Measurements from ENCODE around the gene SH3BP4.

Gene SH3BP4

DNA sequence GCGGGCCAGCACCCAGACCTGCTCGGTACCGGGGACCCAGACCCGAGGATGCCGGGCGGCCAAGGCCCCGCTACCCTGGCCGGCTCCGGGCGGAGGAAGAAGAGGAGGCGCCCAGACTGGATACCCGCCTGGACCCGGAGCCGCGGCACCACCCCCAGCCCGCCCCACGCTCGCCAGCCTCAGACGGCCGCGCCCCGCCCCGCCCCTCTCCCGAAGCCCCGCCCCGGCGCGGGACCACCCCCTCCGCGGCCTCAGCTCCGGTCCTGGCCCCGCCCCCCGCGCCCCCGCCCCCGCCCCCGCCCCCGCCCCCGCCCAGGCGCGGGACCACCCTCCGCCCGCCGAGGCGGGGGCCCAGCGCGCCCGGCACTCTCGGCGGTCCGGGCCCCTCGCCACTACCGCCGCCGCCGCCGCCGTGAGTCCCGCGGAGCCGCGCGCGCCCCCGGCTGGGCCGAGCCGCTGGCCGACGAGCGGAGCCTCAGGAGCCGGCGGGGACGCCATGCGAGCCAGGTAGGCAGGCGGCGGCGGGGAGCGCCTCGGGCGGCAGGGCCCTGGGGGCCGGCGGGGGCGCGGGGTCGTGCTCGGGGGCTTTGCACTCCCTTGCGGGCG is at the start of gene SH3BP4:
Gene SH3BP4, plus strand, starts transcription at position 354 of the 606 bp plus-strand sequence. CDS start 82,986 bp downstream, outside the sequence.
- DNase-seq (ENCODE audit: low read depth), result peak; percentile 84

DNA sequence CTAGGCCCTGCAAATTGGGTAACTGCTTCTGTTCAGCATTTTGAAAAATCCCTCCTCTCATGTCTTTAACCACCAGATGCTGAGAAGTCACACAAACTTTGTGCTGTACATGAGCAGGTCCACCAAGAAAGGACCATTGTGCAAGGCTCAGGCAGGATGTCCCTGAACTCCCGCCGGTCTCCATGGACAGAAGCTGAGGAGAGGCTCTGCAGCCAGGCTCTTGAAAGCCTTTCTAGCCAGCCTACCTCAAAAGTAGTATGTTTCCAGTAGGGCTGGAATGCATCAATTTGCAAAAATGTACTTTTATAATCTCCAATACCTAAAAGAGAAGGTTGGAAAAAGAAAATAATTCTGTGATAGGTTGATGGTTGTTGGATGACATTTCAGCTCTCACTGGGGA is 47.0 kb upstream of the SH3BP4 start:
- no peak for DNase-seq (ENCODE audit: low read depth)

DNA sequence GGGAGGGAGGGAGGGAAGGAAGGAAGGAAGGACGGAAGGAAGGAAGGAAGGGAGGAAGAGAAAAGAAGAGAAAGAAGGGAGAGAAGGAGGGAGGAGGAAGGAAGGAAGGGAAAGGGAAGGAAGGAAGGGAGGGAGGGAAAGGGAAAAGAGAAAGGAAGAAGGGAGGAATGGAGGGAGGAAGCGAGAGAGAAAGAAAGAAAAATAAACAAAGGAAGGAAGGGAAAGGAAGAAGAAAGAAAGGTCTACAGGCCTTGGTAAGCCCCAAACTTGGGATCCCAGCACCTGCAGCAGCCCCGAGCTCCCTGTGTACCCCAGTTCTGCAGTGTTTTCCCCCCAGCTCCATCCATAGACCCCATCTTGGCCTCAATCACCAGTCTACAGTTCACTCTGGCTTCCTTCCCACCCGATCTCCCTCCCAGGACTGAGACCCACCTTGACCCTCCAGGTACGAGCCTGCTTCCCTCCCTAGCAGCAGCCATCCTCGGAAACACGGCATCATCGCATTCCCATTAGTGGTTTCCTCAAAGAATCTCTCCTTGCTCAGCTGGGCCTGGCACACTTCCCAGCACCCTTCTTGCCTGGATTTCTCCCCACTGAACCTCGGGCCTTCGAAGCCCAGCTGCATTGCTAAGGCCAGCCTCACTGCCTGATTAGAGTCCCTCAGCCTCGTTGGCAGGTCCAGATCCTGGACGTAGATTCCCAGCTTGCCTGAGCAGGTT is 46.1 kb upstream of the SH3BP4 start:
- no peak for DNase-seq (ENCODE audit: low read depth)

DNA sequence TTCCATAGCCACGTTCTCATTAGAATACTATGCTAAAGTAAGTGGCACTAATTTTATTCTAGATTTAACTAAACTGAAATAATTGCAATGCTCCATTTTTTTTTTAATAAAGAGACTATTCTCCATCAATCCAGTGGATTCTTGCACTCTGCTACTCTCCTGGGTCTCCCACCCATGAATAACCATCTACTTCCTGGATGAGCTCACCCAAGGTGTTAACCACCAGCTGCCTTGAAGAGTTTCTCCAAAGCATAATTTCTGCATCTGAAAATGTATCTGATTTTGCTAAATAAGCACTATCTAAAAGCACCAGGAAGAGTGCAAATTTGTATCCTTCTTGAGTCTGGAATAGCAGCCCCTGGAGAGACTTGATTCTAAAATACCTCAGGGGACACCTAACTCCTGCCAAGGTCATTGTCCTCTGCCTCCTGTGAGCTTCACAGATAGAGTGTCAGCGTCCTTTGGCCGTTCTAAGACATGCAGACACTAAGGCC is 41.6 kb upstream of the SH3BP4 start:
- peak; percentile 17 for DNase-seq (ENCODE audit: low read depth)

GRCh38 chr2:234911271-234911670 is 40.5 kb upstream of the SH3BP4 start:
- peak; percentile 83 for DNase-seq (ENCODE audit: low read depth)

- DNase-seq (ENCODE audit: low read depth), result no peak
Observed at GRCh38 chr2:234912437-234912836, 39.4 kb upstream of the SH3BP4 start.

- DNase-seq (ENCODE audit: low read depth), result no peak
Observed at GRCh38 chr2:234913208-234913626, 38.6 kb upstream of the SH3BP4 start.

- no peak for DNase-seq (ENCODE audit: low read depth)
Observed at GRCh38 chr2:234914371-234915154, 37.3 kb upstream of the SH3BP4 start.

DNA sequence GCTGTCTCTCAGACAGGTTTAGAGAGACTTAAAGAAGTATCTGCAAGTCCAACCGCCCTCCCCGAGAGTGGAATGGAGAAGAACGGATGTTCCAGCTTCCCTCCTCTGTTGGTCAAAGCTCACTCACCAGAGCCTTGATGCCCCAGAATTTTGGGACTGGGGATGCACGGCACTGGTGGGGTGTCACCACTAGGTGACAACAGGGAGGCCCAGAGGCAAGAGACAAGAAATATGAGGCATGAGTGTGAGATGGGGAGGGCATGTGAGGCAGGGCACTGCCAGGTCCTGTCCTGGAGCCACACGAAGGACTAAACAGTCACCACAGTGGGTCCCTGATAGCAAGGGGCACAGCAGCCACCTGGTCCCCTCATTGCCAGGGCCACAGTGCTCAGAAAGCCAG is 35.1 kb upstream of the SH3BP4 start:
- DNase-seq (ENCODE audit: low read depth), result no peak

DNA sequence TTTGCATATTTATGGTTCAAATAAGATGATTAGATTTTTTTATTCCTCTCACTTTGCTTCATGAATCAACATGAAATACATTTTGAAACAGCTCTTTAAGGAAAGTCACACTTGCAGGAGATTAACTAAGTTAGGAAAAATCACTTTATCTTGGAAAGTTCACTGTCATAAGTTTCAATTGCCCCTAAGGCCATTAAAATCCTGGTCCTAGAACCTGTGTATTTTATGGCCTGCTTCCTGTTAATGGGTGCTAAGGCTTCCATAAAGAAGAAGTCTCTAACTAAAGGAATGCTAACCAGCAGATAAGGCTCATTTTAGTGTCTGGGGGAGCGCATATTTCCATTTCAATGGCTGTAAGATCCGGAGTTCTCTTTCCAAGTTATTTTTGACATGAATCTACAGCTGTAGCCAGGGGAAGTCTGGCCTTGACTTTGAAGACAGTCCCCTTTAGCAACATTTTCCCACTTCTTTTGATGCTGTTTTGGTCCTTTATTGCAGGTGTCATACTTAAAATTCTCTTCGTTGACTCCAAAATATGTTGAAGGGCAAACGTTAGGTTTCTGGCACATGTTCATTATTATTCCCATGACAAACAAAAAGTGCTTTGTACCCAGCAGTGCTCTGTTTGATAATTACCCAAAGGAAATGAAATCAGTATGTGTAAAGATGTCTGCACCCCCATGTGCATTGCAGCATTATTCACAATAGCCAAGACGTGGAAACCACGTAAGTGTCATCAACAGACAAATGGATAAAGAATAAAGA is 34.4 kb upstream of the SH3BP4 start:
- DNase-seq (ENCODE audit: low read depth), result no peak

- DNase-seq (ENCODE audit: low read depth), result peak; percentile 62
Observed at GRCh38 chr2:234919711-234920110, 32.1 kb upstream of the SH3BP4 start.

- DNase-seq (ENCODE audit: low read depth), result no peak
Observed at GRCh38 chr2:234920836-234921235, 31.0 kb upstream of the SH3BP4 start.

GRCh38 chr2:234929002-234929401 is 22.8 kb upstream of the SH3BP4 start:
- no peak for DNase-seq (ENCODE audit: low read depth)

DNA sequence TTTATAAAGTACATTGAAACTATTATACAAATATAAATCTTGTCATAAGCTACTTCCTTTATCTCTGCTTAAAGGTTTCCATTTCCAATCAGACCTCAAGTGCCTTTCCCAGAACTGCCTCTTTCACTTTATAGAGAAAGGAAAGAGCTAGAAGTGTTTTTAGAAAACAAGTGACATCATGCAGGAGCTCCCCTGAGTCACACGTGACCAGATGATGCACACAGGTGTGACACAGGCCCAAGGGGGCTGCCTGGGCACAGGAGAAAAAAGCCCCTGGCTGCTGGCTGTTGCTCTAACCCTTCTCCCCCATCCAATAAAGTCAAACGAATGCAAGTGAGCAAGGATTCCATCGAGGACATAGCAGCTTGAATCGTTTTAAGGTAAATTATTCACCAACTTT is 21.4 kb upstream of the SH3BP4 start:
- DNase-seq (ENCODE audit: low read depth), result no peak

- no peak for DNase-seq (ENCODE audit: low read depth)
Observed at GRCh38 chr2:234931371-234931770, 20.4 kb upstream of the SH3BP4 start.

- DNase-seq (ENCODE audit: low read depth), result no peak
Observed at GRCh38 chr2:234932591-234933168, 19.1 kb upstream of the SH3BP4 start.

DNA sequence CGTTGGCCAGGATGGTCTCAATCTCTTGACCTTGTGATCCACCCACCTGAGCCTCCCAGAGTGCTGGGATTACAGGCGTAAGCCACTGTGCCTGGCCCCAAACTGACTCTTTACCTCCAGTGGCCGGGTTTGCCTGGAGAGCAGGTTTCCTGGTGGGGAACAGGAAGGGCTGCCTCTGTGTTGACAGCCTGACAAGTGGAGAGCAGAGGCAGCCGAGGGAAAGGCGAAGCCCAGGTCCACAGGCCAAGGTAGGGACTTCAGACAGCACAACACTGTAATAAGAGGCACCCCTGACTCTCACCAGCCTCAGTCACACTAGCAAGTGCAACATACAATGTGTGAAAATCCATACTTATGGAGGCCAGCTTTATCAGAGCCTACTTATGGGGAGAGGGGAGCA is 16.5 kb upstream of the SH3BP4 start:
- no peak for DNase-seq (ENCODE audit: low read depth)

- no peak for DNase-seq (ENCODE audit: low read depth)
Observed at GRCh38 chr2:234939576-234939975, 12.2 kb upstream of the SH3BP4 start.

DNA sequence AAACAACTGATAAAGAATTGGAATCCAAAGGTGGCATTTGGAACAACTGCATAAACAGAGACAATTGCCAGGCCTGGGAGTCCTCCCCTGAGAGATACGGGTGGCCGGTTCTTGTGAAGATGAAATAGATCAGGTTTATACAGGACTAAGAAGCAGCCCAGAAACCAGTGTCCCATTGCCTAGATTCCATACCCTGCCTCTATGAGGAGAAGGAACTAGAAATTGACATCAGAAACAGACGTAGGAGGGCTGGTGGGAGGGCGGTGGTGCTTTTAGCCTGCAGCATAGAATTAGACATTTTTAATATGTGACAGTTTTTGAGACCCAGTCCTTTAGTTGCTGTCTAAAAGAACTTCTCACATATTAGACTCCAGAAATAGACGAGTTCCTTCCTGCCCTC is 11.8 kb upstream of the SH3BP4 start:
- no peak for DNase-seq (ENCODE audit: low read depth)

DNA sequence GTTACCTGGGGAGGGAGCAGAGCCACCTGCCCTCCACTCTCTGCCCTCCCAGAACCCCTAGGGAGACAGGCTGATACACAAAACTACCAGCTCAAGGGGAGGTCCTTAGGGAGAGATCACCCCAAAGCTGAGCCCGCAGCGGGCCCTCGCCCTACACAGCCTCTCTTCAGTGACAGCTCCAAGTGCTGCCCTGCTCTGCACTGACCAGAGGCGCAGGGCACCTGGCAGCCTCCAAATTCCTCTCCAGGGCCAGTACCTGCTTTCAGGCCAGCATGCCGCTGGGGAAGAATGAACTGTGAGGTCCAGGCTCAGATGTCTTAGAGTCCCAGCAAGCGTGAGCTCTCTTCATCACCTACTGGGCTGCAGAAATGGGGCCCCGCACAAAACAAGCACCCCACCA is 11.3 kb upstream of the SH3BP4 start:
- no peak for DNase-seq (ENCODE audit: low read depth)

DNA sequence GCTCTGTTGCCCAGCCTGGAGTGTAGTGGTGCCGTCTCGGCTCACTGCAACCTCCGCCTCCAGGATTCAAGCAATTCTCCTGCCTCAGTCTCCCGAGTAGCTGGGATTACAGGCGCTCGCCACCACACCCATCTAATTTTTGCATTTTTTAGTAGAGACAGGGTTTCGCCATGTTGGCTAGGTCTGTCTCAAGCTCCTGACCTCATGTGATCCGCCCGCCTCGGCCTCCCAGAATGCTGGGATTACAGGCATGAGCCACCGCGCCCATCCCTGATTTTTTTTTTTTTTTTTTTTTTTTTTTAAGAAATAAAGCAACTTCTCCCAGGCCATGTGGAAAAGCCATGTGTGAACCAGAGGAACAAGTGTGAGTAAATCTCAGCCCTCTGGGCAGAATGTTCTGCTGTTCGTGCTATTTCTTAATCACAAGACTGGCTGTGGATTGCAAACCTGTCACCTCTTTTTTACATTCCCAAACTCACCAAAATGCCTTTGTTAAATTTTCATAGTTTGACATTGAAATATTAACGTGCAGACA is 6.4 kb upstream of the SH3BP4 start:
- no peak for DNase-seq (ENCODE audit: low read depth)

GRCh38 chr2:234947556-234947955 is 4.3 kb upstream of the SH3BP4 start:
- no peak for DNase-seq (ENCODE audit: low read depth)

Measured in ELR (cell line).